22Rv1 (cell line): ENCODE measurements around the gene VRK3.

ENCODE experiments used
- H3K27ac ChIP-seq: fragments of 450-650 bp; 2 replicates; pipeline ENCODE4 v1.5.1; 2017
- CTCF ChIP-seq: fragments of 450-650 bp; IDR thresholded peaks from 2 replicates; pipeline ENCODE4 v1.5.1; 2017; ENCODE audit warnings: mild to moderate bottlenecking
- ZFX ChIP-seq: fragments of 450-650 bp; IDR thresholded peaks from 2 replicates; pipeline ENCODE4 v1.6.1; 2017; ENCODE audit warnings: antibody characterized with exemption, borderline replicate concordance

The VRK3 gene

GRCh38 chr19:49954092-49954829 lies 70.9 kb downstream of the VRK3 start:
- no peak for TF ChIP-seq CTCF
- TF ChIP-seq ZFX = no peak
- no peak overlapping the region for H3K27ac ChIP-seq

- TF ChIP-seq CTCF (no peak), ZFX (no peak)
- no peak overlapping the region for H3K27ac ChIP-seq
Observed at GRCh38 chr19:49953416-49953815, 71.8 kb downstream of the VRK3 start.

- TF ChIP-seq ZFX = no peak
- no peak for TF ChIP-seq CTCF
- no peak overlapping the region for H3K27ac ChIP-seq
Observed at GRCh38 chr19:49952906-49953305, 72.3 kb downstream of the VRK3 start.

- H3K27ac ChIP-seq = no peak overlapping the region
- TF ChIP-seq CTCF = no peak
- no peak for TF ChIP-seq ZFX
Observed at GRCh38 chr19:49952479-49952836, 72.7 kb downstream of the VRK3 start.

- no peak overlapping the region for H3K27ac ChIP-seq
- TF ChIP-seq CTCF = no peak
- TF ChIP-seq ZFX = no peak
Observed at GRCh38 chr19:49951806-49952478, 73.2 kb downstream of the VRK3 start.

- TF ChIP-seq CTCF (no peak), ZFX (no peak)
- no peak overlapping the region for H3K27ac ChIP-seq
Observed at GRCh38 chr19:49950956-49951526, 74.1 kb downstream of the VRK3 start.

GRCh38 chr19:49950590-49950948 lies 74.6 kb downstream of the VRK3 start:
- no peak overlapping the region for H3K27ac ChIP-seq
- TF ChIP-seq CTCF (no peak), ZFX (no peak)
